Keratinocyte (primary cell): ENCODE measurements around the gene DNAJB8.

Experiments
- EZH2 ChIP-seq: IDR thresholded peaks from one replicate; pipeline ENCODE4 v1.6.1; 2012; ENCODE audit warnings: inconsistent platforms, mild to moderate bottlenecking, low read length, moderate library complexity
- TF ChIP-seq, protein P1 (sequence below), 3 experiments: IDR thresholded peaks in 1 of 3; conservative IDR thresholded peaks in 1 of 3; optimal IDR thresholded peaks in 1 of 3; 2 replicates in 2 of 3; 3 replicates in 1 of 3; pipeline versions ENCODE3 to v1.5.1; 2011; ENCODE audit warnings: low read length in 3 of 3, mild to moderate bottlenecking in 3 of 3, moderate library complexity in 2 of 3, control low read depth in 1 of 3, inconsistent platforms in 1 of 3; ENCODE audit not compliant: insufficient read depth in 2 of 3; ENCODE audit errors: extremely low read depth in 1 of 3

GRCh38 chr3:128504533-128504915, 37.8 kb upstream of the DNAJB8 start:
- no peak for TF ChIP-seq EZH2
- TF ChIP-seq, protein P1, sequence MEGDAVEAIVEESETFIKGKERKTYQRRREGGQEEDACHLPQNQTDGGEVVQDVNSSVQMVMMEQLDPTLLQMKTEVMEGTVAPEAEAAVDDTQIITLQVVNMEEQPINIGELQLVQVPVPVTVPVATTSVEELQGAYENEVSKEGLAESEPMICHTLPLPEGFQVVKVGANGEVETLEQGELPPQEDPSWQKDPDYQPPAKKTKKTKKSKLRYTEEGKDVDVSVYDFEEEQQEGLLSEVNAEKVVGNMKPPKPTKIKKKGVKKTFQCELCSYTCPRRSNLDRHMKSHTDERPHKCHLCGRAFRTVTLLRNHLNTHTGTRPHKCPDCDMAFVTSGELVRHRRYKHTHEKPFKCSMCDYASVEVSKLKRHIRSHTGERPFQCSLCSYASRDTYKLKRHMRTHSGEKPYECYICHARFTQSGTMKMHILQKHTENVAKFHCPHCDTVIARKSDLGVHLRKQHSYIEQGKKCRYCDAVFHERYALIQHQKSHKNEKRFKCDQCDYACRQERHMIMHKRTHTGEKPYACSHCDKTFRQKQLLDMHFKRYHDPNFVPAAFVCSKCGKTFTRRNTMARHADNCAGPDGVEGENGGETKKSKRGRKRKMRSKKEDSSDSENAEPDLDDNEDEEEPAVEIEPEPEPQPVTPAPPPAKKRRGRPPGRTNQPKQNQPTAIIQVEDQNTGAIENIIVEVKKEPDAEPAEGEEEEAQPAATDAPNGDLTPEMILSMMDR (optimal IDR thresholded peaks at IDR 0.05 in 1 of 3, IDR thresholded peaks at IDR 0.05 in 1 of 3, conservative IDR thresholded peaks at IDR 0.05 in 1 of 3; ENCODE audit: extremely low read depth in 1 of 3, insufficient read depth in 2 of 3, low read length in 3 of 3): no peak
